H1 (cell line): ENCODE measurements around the gene CEBPZ. TPM values are rescaled to one million over a fixed set of nuclear protein-coding genes. Genes with fewer than 3 reads are reported as not detected.

Experiments
- BRCA1 ChIP-seq: IDR thresholded peaks from 2 replicates; pipeline ENCODE4 v1.6.1; 2012; ENCODE audit warnings: low read depth, low read length, improper control_type of control experiment
- CTBP2 ChIP-seq: IDR thresholded peaks from 2 replicates; pipeline ENCODE4 v1.7.0; 2011; ENCODE audit warnings: borderline replicate concordance, mild to moderate bottlenecking, moderate library complexity, mixed read lengths, low read length; ENCODE audit not compliant: insufficient read depth, insufficient read length
- FOSL1 ChIP-seq: IDR thresholded peaks from 2 replicates; pipeline ENCODE4 v1.6.1; 2011; ENCODE audit warnings: mild to moderate bottlenecking, low read depth, low read length, moderate library complexity; ENCODE audit not compliant: insufficient read depth
- JUND ChIP-seq: IDR thresholded peaks from 2 replicates; pipeline ENCODE4 v1.6.1; 2011; ENCODE audit warnings: mild to moderate bottlenecking, improper control_type of control experiment, low read length
- NANOG ChIP-seq: IDR thresholded peaks from 2 replicates; pipeline ENCODE4 v1.6.1; 2011; ENCODE audit warnings: low read length, low read depth, mild to moderate bottlenecking, inconsistent platforms; ENCODE audit not compliant: insufficient read depth, poor library complexity, severe bottlenecking
- SIX5 ChIP-seq: IDR thresholded peaks from 2 replicates; pipeline ENCODE4 v1.6.1; 2011; ENCODE audit warnings: mild to moderate bottlenecking, low read depth, low read length
- polyA plus RNA-seq, 7 experiments: library from polyadenylated mRNA; depleted of rRNA in 3 of 7; stranded (reverse) in 5 of 7; unstranded in 2 of 7; fragments of >200 nt in 5 of 7; fragments of 200-250 nt in 2 of 7; gene quantifications; 1 replicate in 5 of 7; 2 replicates in 1 of 7; 4 replicates in 1 of 7; pipeline versions ENCODE4 v1.2.1 to v1.2.3, GENCODE V29; 2011 to 2013; ENCODE audit warnings: missing spikeins in 2 of 7, mixed read lengths in 2 of 7
- total RNA-seq: library from RNA; stranded (reverse); fragmentation: NEBNext Ultra II Directional; extraction: Animal tissue kit (Norgen Biotek cat#: 25700); gene quantifications from 2 replicates; pipeline ENCODE4 v1.2.1, GENCODE V29; 2021
- TF ChIP-seq, protein P1 (sequence below): IDR thresholded peaks from 2 replicates; pipeline ENCODE4 v1.6.1; 2011; ENCODE audit warnings: low read depth, mild to moderate bottlenecking, low read length; ENCODE audit not compliant: insufficient read depth
- TF ChIP-seq, protein P2 (sequence below): fragments of 300-600 bp; sonication (generic); IDR thresholded peaks from 2 replicates; pipeline ENCODE4 v1.7.1; 2012; ENCODE audit warnings: low read length, moderate library complexity, mild to moderate bottlenecking, inconsistent platforms; ENCODE audit not compliant: insufficient replicate concordance

CEBPZ gene
- total and polyA plus RNA-seq, 2 of the 8 experiments (the other 6 are each of a cell fraction or from before 2014, with no cell fraction given), result 19.1 to 201 TPM

DNA sequence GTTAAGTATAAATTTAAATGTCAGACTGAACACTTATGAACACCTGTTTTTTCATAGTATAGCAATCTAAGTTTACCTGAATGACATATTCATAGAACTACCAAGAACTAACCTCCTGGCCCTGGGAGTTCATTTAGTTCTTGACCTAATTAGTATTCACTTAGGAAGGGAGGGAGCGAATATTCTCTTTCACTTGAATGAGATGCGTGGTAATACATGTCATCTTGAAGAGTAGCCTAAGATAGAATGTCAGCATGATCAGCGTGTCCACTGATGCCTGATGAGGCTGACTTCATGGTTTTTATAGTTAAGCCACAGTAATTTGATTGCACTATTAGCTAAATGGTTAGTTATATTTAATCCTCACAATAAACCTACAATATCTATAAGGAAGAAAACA lies 13.4 kb upstream of the CEBPZ start (continued):
- TF ChIP-seq NANOG (no peak), JUND (no peak), BRCA1 (no peak), SIX5 (no peak), CTBP2 (no peak), FOSL1 (no peak)
- TF ChIP-seq, protein P1, sequence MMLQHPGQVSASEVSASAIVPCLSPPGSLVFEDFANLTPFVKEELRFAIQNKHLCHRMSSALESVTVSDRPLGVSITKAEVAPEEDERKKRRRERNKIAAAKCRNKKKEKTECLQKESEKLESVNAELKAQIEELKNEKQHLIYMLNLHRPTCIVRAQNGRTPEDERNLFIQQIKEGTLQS, result no peak
- TF ChIP-seq, protein P2, sequence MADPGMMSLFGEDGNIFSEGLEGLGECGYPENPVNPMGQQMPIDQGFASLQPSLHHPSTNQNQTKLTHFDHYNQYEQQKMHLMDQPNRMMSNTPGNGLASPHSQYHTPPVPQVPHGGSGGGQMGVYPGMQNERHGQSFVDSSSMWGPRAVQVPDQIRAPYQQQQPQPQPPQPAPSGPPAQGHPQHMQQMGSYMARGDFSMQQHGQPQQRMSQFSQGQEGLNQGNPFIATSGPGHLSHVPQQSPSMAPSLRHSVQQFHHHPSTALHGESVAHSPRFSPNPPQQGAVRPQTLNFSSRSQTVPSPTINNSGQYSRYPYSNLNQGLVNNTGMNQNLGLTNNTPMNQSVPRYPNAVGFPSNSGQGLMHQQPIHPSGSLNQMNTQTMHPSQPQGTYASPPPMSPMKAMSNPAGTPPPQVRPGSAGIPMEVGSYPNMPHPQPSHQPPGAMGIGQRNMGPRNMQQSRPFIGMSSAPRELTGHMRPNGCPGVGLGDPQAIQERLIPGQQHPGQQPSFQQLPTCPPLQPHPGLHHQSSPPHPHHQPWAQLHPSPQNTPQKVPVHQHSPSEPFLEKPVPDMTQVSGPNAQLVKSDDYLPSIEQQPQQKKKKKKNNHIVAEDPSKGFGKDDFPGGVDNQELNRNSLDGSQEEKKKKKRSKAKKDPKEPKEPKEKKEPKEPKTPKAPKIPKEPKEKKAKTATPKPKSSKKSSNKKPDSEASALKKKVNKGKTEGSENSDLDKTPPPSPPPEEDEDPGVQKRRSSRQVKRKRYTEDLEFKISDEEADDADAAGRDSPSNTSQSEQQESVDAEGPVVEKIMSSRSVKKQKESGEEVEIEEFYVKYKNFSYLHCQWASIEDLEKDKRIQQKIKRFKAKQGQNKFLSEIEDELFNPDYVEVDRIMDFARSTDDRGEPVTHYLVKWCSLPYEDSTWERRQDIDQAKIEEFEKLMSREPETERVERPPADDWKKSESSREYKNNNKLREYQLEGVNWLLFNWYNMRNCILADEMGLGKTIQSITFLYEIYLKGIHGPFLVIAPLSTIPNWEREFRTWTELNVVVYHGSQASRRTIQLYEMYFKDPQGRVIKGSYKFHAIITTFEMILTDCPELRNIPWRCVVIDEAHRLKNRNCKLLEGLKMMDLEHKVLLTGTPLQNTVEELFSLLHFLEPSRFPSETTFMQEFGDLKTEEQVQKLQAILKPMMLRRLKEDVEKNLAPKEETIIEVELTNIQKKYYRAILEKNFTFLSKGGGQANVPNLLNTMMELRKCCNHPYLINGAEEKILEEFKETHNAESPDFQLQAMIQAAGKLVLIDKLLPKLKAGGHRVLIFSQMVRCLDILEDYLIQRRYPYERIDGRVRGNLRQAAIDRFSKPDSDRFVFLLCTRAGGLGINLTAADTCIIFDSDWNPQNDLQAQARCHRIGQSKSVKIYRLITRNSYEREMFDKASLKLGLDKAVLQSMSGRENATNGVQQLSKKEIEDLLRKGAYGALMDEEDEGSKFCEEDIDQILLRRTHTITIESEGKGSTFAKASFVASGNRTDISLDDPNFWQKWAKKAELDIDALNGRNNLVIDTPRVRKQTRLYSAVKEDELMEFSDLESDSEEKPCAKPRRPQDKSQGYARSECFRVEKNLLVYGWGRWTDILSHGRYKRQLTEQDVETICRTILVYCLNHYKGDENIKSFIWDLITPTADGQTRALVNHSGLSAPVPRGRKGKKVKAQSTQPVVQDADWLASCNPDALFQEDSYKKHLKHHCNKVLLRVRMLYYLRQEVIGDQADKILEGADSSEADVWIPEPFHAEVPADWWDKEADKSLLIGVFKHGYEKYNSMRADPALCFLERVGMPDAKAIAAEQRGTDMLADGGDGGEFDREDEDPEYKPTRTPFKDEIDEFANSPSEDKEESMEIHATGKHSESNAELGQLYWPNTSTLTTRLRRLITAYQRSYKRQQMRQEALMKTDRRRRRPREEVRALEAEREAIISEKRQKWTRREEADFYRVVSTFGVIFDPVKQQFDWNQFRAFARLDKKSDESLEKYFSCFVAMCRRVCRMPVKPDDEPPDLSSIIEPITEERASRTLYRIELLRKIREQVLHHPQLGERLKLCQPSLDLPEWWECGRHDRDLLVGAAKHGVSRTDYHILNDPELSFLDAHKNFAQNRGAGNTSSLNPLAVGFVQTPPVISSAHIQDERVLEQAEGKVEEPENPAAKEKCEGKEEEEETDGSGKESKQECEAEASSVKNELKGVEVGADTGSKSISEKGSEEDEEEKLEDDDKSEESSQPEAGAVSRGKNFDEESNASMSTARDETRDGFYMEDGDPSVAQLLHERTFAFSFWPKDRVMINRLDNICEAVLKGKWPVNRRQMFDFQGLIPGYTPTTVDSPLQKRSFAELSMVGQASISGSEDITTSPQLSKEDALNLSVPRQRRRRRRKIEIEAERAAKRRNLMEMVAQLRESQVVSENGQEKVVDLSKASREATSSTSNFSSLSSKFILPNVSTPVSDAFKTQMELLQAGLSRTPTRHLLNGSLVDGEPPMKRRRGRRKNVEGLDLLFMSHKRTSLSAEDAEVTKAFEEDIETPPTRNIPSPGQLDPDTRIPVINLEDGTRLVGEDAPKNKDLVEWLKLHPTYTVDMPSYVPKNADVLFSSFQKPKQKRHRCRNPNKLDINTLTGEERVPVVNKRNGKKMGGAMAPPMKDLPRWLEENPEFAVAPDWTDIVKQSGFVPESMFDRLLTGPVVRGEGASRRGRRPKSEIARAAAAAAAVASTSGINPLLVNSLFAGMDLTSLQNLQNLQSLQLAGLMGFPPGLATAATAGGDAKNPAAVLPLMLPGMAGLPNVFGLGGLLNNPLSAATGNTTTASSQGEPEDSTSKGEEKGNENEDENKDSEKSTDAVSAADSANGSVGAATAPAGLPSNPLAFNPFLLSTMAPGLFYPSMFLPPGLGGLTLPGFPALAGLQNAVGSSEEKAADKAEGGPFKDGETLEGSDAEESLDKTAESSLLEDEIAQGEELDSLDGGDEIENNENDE, result no peak
